MG63 (cell line): ENCODE measurements around the gene AP3S2. TPM values are rescaled to one million over a fixed set of nuclear protein-coding genes. Genes with fewer than 3 reads are reported as not detected.
"Not testable (repeated sequence)": the region's sequence is repeated elsewhere in the genome, so short reads cannot be mapped to it uniquely, and the experiment has no call there.

Experiments used
- DNase-seq: peaks from one replicate; pipeline ENCODE4 v3.0.0-alpha.2; 2020
- H3K27me3 ChIP-seq: fragments of 250-450 bp; sonication (Bioruptor Pico); 2 replicates; pipeline ENCODE4 v1.5.1; 2020; ENCODE audit warnings: mild to moderate bottlenecking, moderate library complexity
- H3K36me3 ChIP-seq: fragments of 250-450 bp; sonication (Bioruptor Pico); 2 replicates; pipeline ENCODE4 v1.5.1; 2020; ENCODE audit warnings: mild to moderate bottlenecking, moderate library complexity
- H3K4me3 ChIP-seq: fragments of 250-450 bp; sonication (Bioruptor Pico); 2 replicates; pipeline ENCODE4 v1.5.1; 2020; ENCODE audit warnings: mild to moderate bottlenecking, moderate library complexity
- H3K9me3 ChIP-seq: fragments of 250-450 bp; sonication (Bioruptor Pico); 2 replicates; pipeline ENCODE4 v1.5.1; 2020; ENCODE audit warnings: mild to moderate bottlenecking, moderate library complexity
- total RNA-seq: library from RNA; depleted of rRNA; stranded (reverse); fragments of >200 nt; shearing (Covaris generic); gene quantifications from 2 replicates; pipeline ENCODE4 v1.2.3, GENCODE V29; 2014; ENCODE audit warnings: low replicate concordance

The AP3S2 gene
- total RNA-seq, 1 experiment from 2014 or later, result 74.8 TPM

- no peaks in the 10 kb centered on the region for H3K27me3 ChIP-seq
- no peaks in the 10 kb centered on the region; the same call in 1 of the 2 replicates for H3K36me3 ChIP-seq
- DNase-seq, result no peak
- H3K4me3 ChIP-seq, result no peak overlapping the region
- no peaks in the 10 kb centered on the region for H3K9me3 ChIP-seq
These were observed 14.4 kb upstream of the AP3S2 start for GRCh38 chr15:89908226-89908625.

- no peaks in the 10 kb centered on the region for H3K27me3 ChIP-seq
- peaks cover 5% of the 10 kb centered on the region for H3K36me3 ChIP-seq
- H3K9me3 ChIP-seq, result no peaks in the 10 kb centered on the region
- no peak for DNase-seq
- H3K4me3 ChIP-seq, result no peak overlapping the region
These were observed 13.5 kb upstream of the AP3S2 start for GRCh38 chr15:89907289-89907688.

GRCh38 chr15:89905846-89906378 lies 12.1 kb upstream of the AP3S2 start:
- DNase-seq, result no peak
- no peaks in the 10 kb centered on the region for H3K9me3 ChIP-seq
- peaks cover 5% of the 10 kb centered on the region for H3K36me3 ChIP-seq
- no peak overlapping the region for H3K4me3 ChIP-seq
- no peaks in the 10 kb centered on the region for H3K27me3 ChIP-seq

GRCh38 chr15:89904519-89904918 lies 10.7 kb upstream of the AP3S2 start:
- Histone ChIP-seq H3K36me3 (peaks cover 5% of the 10 kb centered on the region), H3K4me3 (no peak overlapping the region), H3K27me3 (no peaks in the 10 kb centered on the region), H3K9me3 (no peaks in the 10 kb centered on the region)
- DNase-seq, result no peak

GRCh38 chr15:89903858-89904130 lies 10.0 kb upstream of the AP3S2 start:
- H3K9me3 ChIP-seq, result no peaks in the 10 kb centered on the region
- H3K27me3 ChIP-seq, result no peaks in the 10 kb centered on the region
- no peak for DNase-seq
- no peak overlapping the region for H3K4me3 ChIP-seq
- H3K36me3 ChIP-seq, result peaks cover 5% of the 10 kb centered on the region

GRCh38 chr15:89903015-89903857 lies 9.4 kb upstream of the AP3S2 start:
- no peak for DNase-seq
- no peak overlapping the region for H3K4me3 ChIP-seq
- no peaks in the 10 kb centered on the region for H3K27me3 ChIP-seq
- peaks cover 5% of the 10 kb centered on the region for H3K36me3 ChIP-seq
- H3K9me3 ChIP-seq, result no peaks in the 10 kb centered on the region

- H3K36me3 ChIP-seq, result peaks cover 5% of the 10 kb centered on the region; the same call in 1 of the 2 replicates
- no peak overlapping the region for H3K4me3 ChIP-seq
- H3K9me3 ChIP-seq, result no peaks in the 10 kb centered on the region
- DNase-seq, result no peak
- no peaks in the 10 kb centered on the region for H3K27me3 ChIP-seq
These were observed 7.1 kb upstream of the AP3S2 start for GRCh38 chr15:89900849-89901248.

GRCh38 chr15:89899951-89900567 lies 6.3 kb upstream of the AP3S2 start:
- no peak overlapping the region for H3K4me3 ChIP-seq
- no peak for DNase-seq
- no peaks in the 10 kb centered on the region for H3K27me3 ChIP-seq
- no peaks in the 10 kb centered on the region for H3K9me3 ChIP-seq
- H3K36me3 ChIP-seq, result peaks cover 5% of the 10 kb centered on the region; the same call in 1 of the 2 replicates

- Histone ChIP-seq H3K27me3 (no peaks in the 10 kb centered on the region), H3K36me3 (peaks cover 5% of the 10 kb centered on the region; the same call in 1 of the 2 replicates), H3K4me3 (no peak overlapping the region), H3K9me3 (no peaks in the 10 kb centered on the region)
- DNase-seq, result no peak
These were observed 5.6 kb upstream of the AP3S2 start for GRCh38 chr15:89899295-89899945.

- peak; percentile 34 for DNase-seq
- peaks cover 5% of the 10 kb centered on the region; the same call in 1 of the 2 replicates for H3K36me3 ChIP-seq
These were observed 5.0 kb upstream of the AP3S2 start for GRCh38 chr15:89898614-89899294.

GRCh38 chr15:89898146-89898545 lies 4.4 kb upstream of the AP3S2 start:
- DNase-seq, result no peak
- no peak overlapping the region for H3K4me3 ChIP-seq
- H3K27me3 ChIP-seq, result no peaks in the 10 kb centered on the region
- peaks cover 5% of the 10 kb centered on the region; the same call in 1 of the 2 replicates for H3K36me3 ChIP-seq
- H3K9me3 ChIP-seq, result no peaks in the 10 kb centered on the region

More at GRCh38 chr15:89898614-89899294, 5.0 kb upstream of the AP3S2 start:
- no peaks in the 10 kb centered on the region for H3K9me3 ChIP-seq
- no peak overlapping the region for H3K4me3 ChIP-seq
- no peaks in the 10 kb centered on the region for H3K27me3 ChIP-seq

GRCh38 chr15:89893027-89893426 lies 767 bp downstream of the AP3S2 start:
- no peak for DNase-seq
- H3K27me3 ChIP-seq, result no peaks in the 10 kb centered on the region
- no peaks in the 10 kb centered on the region for H3K9me3 ChIP-seq
- H3K4me3 ChIP-seq, result peak overlapping the region; percentile 79
- H3K36me3 ChIP-seq, result peaks cover 9% of the 10 kb centered on the region

- H3K9me3 ChIP-seq, result no peaks in the 10 kb centered on the region
- H3K4me3 ChIP-seq, result no peak overlapping the region
- H3K27me3 ChIP-seq, result no peaks in the 10 kb centered on the region
- peak; percentile 34 for DNase-seq
- peaks cover 35% of the 10 kb centered on the region for H3K36me3 ChIP-seq
These were observed 5.5 kb downstream of the AP3S2 start for GRCh38 chr15:89888214-89888804.

- H3K4me3 ChIP-seq, result no peak overlapping the region
- peaks cover 38% of the 10 kb centered on the region for H3K36me3 ChIP-seq
- no peaks in the 10 kb centered on the region for H3K9me3 ChIP-seq
- H3K27me3 ChIP-seq, result no peaks in the 10 kb centered on the region
- DNase-seq, result no peak
These were observed 8.2 kb downstream of the AP3S2 start for GRCh38 chr15:89885611-89886010.

GRCh38 chr15:89885179-89885578 lies 8.6 kb downstream of the AP3S2 start:
- peaks cover 38% of the 10 kb centered on the region for H3K36me3 ChIP-seq
- H3K4me3 ChIP-seq, H3K27me3 ChIP-seq, H3K9me3 ChIP-seq, DNase-seq: not testable (repeated sequence)

- Histone ChIP-seq H3K4me3 (no peak overlapping the region), H3K9me3 (no peaks in the 10 kb centered on the region), H3K36me3 (peaks cover 38% of the 10 kb centered on the region), H3K27me3 (no peaks in the 10 kb centered on the region)
- no peak for DNase-seq
These were observed 10.3 kb downstream of the AP3S2 start for GRCh38 chr15:89883518-89883917.
